NCI-H82 treated with DMSO at 0.1 percent for 48 hours (cell line): ENCODE results near the gene LYL1.

Experiments
- DNase-seq: peaks from one replicate; lab custom pipeline; 2025; ENCODE audit not compliant: unreplicated experiment; lab: John Stamatoyannopoulos, UW

Gene LYL1

DNA sequence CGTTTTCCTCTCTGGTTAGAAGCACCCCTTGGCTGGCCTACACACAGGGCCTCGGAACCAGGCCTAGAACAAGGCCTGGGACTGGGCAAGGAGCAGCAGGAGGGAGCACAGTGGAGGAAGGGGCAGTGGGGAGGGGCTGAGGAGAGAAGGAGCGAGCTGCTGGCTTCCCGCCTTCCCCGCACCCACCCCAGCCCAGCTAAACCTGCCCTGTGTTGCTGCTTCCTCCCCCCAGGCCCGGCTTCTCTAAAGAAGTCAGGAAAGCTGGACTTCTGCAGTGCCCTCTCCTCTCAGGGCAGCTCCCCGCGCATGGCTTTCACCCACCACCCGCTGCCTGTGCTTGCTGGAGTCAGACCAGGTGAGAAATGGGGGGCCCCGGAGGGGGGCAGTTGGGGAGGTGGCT, 24.3 kb downstream of the LYL1 start:
- no peak for DNase-seq

DNA sequence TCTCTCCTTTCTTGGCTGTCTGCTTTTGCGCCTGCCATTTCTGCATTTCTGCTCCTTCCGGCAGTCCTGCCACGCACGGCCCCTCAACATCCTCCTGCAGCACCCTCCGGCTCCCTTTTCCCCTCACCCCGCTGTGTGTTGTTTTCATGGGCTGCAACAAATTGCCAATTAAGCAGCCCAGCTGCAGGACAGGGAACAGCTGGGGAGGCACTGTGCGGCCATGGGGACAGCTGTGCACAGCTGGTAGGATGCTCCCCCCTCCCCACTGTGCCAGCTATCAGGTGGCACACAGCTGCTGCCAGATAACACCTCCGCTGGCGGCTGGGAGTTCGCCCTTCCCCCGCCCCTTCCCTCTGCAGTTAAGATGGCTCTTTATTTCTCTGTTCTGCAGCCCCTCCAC, 25.4 kb downstream of the LYL1 start:
- no peak for DNase-seq

DNA sequence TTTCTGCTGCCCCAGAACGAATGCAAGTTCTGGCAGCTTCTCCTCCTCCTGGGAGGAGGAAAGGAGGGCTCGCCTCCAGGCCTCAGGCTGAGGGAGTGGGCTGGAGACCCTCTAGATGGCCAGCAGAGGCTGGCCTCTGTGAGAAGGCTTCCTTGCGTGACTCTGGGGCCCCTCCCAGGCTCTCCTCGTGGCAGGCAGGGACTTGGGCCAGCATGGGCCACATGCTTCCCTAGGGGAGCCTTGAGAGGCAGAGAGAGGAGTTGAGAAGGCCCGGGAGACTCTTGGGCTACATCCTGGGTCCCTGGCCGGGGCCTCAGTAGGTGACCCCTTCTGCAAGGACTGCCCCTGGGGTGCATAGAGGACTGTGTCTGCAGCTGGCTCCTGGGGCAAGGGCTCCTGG, 25.9 kb downstream of the LYL1 start:
- DNase-seq: no peak

DNA sequence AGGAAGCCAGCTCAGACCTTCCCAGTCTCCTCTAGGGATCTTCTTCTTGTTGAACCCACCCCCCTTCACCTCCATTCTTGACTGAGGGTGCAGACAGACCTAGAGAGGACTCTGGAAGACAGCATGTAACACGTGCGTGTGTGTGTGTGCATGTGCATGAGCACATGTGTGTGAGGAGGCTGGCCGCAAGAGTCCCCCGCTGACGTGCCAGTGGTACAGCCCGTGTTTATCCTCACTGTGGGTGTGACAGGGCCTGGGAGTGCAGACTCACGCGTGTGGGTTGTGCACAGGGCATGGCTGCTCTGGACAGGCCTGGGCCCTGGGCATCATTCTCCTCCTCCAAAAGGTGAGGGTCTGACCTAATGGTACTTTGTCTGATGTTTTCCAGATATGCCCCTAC, 26.3 kb downstream of the LYL1 start:
- DNase-seq: no peak

DNA sequence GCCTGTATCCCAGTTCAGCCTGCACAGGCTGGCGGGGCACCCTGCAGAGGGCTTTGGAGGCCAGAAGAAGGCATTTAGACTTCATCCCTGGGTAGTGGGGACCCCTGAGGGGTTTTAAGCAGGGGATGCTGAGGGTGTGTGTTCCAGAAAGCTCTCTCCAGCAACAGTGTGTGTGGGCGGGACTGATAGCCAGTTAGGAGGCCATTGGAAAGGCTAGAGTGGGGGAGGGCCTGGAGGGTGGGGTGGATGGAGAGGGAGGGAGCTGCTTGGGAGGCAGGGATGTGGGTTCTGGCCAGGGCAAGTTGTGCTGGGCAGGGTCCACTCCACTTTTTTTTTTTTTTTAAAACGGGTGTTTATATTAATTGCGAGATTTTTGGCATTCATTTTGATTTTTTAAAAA, 28.3 kb downstream of the LYL1 start:
- DNase-seq: no peak

DNA sequence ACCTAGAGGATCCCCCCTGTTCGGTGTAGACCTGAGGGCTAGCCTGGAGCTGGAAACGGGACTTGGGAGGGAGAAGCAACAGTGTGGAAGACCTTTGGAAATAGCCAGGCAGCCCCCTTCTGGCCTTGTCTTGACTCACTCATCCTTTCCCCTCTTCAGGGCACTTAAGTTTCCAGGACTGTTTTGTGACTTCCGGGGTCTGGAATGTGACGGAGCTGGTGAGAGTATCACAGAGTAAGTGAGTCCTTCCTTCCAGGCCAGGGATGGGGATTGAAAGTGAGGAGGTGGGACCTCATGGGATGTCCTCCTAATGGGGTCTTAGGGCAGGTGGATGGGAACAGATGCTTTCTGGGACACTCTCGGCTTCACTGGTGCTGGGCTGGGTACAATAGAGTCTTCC, 29.4 kb downstream of the LYL1 start:
- DNase-seq: no peak

DNA sequence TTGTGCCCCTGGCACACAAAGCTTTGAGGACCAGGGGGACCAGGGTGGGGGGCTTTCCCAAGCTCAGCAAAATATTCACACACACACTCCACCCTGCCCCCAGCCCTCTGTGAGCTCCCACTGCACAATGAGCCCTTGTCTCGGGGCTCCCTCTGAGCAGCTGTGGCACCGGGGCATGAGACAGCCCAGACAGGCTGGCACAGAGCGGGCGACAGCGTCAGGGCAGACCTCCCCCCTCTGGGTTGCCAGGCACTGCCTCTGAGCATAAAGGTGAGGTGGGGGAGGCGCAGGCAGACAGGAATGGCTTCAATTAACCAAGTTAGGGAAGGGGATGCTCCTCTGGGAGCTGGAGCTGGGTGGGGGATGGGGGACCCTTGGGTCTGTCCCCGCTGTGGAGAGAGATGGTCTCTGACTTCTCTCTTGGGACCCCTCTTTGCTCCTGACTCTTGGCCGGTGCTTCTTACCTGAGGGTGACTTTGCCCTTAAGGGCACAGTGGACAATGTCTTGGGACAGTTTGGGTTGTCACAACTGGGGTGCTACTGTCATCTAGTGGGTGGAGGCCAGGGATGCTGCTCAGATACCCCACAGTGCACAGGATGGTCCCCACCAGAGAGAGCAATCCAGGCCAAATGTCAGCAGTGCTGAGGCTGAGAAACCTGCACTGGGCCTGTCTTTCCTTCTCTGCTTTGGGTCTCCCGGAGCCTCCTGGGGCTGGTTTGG, 30.3 kb downstream of the LYL1 start:
- DNase-seq: no peak

DNA sequence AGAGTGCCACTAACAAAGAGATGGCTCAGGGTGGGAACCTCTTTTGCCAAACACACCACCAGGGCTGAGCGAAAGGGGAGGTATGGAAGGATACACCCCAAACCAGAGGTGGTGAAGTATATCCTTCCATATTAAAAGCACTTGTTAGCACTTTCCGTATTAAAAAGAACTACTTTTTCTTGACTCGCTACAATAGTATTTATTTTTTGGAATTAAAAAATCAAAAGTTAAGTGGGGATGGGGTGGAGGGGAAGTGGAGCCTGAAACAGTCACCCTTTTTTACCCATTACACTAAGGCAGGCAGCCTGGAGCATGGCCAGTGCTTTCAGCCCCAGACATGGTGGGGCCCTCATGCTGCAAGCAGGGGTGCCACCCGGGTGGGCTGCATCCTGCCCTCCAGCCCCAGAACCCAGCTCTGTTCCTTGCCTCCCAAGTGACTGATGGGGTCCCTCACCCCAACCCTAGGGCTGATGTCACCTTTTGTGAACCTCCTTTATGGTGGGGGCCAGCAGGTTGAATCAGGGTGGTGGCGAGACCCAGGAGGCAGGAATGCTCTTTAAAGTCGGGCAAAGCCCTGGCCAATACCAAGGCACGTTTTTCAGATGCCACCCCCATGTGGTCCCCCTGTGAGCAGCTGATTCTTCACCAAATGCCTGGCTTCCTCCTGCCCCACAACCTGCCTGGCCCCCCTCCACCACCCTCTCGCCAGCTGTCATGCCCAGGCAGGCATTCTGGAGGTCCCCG, 31.0 kb downstream of the LYL1 start:
- no peak for DNase-seq

DNA sequence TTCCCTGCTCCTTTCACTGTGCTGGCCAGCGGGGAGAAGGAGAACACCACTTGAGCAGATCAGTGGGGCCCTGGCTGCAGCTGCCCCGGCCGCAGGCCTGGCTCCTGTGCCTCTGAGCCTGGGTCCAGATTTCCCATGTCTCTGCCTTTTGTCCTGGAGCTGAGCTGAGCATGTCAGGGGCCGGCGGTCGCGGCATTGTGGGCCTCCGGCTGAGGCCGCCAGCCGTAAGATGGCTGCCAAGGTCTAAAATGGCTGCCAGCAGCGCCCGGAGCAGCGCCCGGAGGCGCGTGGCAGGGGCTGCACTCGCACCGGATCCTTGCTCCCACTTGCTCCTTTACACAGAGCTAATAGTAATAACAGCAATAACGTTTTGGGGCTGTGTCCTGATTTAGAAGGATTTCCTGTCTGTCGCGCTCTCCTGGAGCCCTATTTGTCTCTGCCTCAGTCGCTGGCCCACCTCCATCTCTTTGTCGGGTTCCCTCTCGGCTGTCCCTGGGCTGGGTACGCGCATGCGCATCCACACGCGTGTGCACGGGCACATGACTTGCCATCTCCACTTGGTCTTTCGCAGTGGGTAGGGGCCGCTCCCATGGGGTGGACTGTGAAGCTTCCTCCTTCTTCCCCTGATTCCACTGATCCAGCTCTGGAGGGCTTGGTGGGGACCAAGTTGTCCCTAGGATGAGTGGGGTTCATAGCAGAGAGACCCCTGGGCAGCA, 32.1 kb downstream of the LYL1 start:
- DNase-seq: no peak

DNA sequence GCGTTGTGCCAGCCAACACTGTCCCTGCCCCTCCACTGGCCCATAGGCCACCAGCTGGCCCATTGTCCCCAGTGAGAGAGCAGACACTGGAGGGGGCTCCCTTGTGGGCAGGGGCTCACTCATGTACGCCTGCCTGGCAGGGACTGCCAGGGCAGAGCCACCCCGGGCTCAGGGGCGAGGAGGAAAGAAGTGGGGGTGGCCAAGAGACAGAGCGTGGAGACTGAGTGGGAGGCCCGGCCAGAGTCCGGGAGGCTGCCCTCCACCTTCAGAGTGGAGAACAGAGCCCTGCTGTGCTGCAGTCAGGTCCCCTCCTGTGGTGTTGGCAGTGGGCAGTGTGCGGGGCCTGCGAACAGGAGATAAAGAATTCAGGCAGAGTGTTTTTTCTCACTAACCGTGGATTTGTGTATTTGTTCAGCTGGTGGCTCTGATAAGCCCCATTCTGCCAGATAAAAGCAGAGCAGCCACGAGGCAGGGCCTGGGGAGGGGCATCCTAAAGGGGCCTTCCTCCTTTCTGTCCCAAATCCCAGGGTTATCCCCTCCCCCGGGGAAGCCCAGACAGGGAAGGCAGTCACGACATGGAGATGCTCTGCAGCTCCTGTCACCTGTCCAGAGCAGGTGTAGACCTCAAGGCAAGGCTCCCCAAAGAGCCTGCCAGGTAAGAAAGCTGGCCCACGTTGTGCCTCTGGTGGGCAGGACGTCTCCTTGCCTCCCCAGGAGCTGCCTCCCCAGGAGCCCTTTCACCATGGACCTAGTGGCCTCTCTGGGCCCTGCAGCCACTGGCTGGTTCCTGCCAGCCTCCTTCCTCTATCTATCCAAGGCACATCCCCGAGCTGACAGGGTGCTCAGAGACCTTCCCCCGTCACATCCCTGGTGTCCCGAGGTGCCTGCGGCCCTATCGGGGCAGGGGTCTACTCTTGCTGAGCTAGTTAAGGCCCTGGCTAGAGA, 33.0 kb downstream of the LYL1 start:
- DNase-seq: no peak

DNA sequence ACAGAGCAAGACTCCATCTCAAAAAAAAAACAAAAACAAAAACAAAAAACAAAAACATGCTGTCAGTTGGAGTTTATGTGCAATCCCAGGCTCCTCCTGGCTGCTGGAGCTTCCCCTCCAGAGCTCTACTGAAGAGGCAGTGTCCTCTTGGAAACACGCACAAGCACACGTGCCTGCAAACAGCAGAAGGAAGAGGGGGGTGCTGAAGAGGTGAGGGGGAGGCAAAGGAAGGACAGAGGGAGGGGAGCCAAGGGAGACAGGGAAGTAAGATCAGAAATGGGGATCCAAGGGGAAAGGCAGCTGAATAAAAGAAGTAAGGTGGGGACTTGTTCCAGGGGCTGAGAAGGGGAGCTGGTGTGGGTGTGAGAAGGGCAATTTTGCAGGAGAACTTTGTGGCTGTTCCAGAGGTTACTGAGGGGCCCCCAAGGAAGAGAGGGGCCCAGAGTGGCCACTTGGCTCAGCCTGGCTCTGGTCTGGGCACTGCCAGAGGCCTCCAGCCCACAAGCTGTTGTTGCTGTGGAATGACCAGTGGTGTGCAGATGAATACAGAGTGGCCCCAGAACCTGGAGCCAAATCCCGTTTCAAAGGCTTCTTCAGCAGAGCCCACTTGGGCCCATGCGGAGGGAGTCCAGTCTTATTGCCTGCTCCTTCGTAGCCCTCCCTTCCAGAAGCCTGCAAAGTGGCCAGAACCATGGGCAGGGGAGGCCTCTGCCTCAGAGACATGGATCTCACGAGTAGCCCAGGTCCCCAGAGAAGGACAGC, 34.4 kb downstream of the LYL1 start:
- no peak for DNase-seq

DNA sequence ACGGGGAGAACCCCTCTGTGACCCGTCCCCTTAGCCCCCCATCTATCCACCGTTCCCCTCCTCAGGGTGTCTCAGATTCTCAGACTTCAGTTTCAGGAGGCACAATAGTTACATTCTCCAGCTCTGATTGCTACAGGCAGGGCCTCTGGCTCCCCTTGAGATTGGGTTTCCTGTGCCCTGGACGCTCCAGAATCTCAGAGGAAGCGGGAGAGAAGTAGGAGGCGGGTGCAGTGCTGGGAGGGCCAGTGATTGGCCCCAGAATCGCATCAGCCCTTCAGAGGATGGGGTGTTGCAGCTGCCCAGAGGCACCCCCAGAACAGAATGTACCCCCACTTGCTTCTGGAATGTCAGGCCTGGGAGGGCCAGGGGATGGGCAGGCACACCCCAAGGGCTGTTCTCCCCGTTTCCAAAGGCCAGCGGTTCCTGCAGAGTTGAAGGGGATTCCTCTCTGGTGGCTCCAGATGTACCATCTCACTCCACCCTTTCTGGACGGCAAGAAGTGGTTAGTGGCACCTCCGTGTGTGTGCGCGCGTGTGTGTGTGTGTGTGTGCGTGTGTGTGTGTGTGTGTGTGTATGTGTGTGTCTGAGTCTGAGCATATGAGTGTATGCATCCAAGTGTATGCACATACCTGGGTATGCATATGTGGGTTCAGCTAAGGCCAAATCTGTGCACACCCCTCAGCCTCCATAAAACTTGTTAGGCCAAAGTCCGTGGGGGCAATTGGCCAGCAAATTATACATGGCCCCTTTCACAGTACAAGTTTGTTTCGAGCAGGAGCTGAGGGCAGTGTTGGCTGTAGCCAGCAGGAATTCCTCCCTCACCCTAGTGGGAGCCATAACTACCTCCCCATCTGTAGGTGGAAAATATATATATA, 35.5 kb downstream of the LYL1 start:
- no peak for DNase-seq

DNA sequence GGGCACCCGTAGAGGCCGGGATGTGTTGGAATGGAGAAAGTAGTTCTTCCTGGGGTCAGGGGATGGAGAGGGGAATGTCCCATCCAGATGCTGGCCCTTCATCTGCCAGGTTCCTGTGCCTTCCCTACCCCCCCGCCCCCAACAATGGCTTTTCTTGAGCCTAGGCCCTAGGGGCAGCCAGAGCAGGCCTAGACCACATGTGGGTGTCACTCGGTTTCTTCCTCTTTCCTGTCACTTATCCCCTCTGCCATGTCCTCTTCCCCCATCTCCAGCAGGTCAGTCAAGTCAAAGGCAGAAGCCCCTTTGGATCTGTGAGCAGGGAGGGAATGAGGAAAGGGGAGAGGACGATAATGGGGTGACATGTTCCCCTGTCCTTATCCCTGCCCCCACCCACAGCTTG, 36.4 kb downstream of the LYL1 start:
- DNase-seq: no peak

DNA sequence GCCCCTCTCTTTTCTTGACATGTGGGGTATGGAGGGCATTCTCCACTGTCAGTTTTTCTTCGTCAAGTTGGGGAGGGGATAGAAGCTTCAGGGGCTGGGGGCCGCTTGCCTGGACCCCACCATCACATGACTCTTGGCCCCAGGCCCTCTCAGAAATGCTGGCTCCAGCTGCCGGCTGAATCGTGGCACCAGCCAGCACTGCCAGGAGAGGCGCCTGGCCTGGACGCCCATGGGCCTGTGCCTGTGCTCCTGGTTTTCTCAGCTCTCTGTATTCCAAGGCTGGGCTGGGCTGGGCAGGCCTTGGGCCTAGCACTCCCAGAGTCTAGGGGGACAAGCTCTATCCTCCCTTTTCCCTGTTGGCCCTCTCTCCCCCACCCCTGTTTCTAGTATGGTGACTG, 38.6 kb downstream of the LYL1 start:
- no peak for DNase-seq

DNA sequence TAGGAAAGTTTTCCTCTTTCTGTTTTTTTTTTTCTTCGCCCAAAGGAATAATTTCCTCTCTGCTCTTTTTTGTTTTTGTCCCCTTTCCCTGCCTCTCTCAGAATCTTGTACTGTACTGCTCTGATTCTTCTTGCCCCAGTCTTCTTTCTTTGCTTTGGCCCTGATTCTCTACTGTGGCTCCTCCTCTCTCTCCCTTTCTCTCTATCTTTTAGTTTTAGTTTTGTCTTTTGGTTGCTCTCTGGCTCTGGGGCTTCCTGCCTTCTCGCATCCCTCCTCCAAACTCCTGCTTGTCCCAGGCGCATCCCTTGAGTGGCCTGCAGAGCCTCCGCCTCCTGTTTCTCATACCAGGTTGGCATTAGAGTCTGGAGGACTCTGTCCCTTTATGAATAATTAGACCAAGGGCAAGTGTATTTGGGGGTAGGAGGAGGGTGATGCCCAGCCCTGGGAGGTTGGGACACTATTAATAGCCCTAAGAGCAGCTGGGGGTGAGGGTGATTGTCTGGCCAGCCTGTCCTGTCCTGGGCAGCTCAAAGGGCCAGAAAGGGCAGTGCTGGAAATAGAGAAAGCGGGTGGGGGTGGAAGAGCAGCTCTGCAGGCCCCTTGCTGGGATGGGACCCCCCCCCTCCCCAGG, 39.1 kb downstream of the LYL1 start:
- DNase-seq: no peak

DNA sequence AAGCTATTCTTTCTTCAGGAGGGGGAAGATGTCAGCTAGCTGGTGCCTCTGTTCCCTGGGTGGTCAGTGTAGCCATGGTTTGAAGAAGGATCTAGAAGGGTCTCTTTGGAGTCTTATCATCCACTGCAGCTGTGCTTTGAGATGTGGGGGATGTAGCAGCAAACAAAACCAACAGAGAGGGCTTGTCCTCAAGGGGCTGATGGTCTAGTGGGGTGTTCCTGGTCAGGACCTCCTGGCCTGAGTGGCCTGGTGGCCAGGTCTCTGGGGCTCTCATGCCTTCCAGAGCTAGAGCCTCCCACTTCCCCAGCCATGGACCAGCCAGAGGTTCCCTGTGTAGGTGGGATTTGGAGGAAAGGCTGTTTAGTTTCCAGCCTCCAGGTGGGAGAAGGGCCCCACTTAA, 40.3 kb downstream of the LYL1 start:
- DNase-seq: no peak

DNA sequence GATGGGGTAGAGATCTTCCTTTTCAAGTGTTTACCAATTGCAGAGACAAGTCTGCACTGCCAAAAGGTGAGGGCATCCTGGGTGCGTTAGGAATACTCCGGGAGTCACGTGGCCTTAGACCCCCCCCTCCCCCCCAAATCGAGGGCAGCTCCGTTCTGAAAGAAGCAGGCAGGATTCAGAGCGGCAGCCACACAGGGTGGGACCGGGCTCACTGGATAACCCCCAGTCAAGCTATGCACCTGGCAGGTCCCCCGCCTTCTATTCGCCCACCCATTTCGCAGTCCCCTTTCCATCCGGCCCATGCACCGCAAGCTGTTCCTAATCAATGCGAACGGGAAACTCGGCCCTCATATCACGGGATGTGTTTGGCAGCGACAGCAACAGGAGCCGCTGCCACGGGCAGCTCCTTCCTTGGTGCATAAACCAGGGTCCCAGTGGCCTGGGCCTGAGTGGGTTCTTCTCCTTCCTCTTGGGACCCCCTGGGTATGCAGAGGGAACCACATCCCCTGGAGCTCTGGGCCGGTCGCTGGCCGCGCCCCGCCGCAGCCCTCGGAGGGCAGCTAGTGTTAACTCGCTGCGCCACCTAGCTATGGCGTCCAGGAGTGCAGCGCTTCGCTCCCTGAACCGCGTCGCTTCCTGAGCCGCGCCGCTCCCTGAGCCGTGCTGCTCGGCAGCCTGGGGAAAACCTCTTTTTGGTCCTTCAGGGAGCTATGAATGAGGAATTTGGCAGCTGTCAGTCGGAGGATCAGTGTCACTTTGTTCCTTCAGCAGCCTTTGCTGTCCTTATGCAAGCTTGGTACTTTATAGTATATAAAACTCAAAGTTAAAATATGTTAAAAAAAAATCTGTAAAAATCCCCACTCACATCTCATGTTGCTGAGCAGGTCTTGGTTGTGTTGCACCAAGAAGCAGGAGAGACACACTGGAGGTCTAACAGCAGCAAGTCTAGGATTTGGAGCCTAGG, 41.4 kb downstream of the LYL1 start:
- DNase-seq: peak; percentile 52
